Nephron progenitor cell (in vitro differentiated cells): ENCODE results near the gene EXPH5.
"Not testable (repeated sequence)": the region's sequence is repeated elsewhere in the genome, so short reads cannot be mapped to it uniquely, and the experiment has no call there.

Experiments used
- DNase-seq: peaks from one replicate; pipeline ENCODE4 v3.0.0; 2021
- H3K27ac Mint-ChIP-seq: 2 replicates; pipeline ENCODE4 v1.8.0; 2021; ENCODE audit warnings: mild to moderate bottlenecking, moderate library complexity, mixed read lengths
- H3K27me3 Mint-ChIP-seq: 2 replicates; pipeline ENCODE4 v1.8.0; 2021; ENCODE audit warnings: mild to moderate bottlenecking, low read depth, mixed read lengths; ENCODE audit not compliant: poor library complexity
- H3K36me3 Mint-ChIP-seq: 2 replicates; pipeline ENCODE4 v1.8.0; 2021; ENCODE audit warnings: low read depth, mixed read lengths
- H3K4me1 Mint-ChIP-seq: 2 replicates; pipeline ENCODE4 v1.8.0; 2021; ENCODE audit warnings: mixed read lengths
- H3K4me3 Mint-ChIP-seq: 2 replicates; pipeline ENCODE4 v1.8.0; 2021; ENCODE audit warnings: mild to moderate bottlenecking, moderate library complexity, mixed read lengths
- H3K9me3 Mint-ChIP-seq: 2 replicates; pipeline ENCODE4 v1.8.0; 2021; ENCODE audit warnings: mild to moderate bottlenecking, moderate library complexity, mixed read lengths
- TF ChIP-seq, protein P1 (sequence below): fragments of 200-600 bp; sonication (generic); IDR thresholded peaks from 2 replicates; pipeline ENCODE4 v1.5.0; 2021; ENCODE audit warnings: antibody characterized with exemption

EXPH5 gene, protein sequence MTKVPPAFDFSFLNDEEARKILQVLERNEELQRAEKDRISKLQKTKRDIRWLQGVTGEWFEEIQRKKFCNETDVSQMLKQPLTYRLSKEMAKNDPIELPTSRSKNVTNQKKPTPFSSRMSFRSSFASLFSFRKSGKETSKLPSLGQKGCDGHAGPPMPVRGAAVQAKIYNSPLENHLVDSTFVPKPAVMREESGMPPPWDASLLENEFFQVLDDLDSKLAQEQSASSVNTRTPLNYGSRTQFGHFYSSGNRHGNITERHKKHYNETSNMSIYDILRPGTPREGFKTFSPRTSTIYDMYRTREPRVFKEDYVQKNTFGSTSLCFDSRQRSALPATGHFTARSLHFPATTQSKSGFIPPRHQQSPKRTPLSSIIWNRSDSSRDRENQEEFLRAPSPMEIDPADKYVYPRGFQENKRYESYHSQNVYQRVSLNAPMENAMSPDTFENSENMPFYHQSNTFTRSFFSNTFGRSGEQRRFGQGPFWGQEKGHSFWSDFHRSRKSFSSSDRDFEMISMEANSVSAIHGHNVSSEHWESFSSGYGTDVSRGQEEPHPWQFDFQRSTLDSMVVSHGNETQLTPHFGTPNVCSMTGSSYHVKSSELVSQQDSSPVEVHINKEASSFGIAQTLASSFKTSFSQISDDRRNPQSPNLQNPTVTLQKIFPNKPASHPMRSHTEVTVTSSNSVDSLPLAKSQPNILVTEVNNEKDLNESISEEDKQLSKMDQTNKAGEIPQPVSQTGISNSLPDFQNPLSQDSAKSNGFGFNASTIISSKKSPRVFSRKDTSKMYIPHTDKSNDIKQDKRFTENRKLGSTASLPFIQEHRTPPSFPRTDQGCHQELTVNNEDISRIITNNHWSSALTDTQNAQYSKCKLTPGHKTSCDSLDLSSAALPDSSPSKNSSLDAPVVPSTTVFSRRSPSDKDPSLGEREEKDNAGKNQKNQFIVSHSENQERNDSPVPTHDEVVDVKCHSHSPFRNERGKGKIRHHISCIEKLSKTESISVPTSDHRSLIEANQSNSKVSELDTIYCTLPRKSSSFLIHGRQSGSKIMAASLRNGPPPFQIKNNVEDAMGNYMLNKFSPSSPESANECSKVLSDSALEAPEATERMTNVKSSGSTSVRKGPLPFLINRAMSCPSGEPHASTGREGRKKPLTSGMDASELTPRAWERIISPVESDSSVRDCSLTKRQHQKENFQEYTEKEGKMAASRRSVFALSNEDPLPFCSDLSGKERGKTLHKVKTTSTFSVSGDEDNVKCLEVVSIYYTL (N-terminal part only)

DNA sequence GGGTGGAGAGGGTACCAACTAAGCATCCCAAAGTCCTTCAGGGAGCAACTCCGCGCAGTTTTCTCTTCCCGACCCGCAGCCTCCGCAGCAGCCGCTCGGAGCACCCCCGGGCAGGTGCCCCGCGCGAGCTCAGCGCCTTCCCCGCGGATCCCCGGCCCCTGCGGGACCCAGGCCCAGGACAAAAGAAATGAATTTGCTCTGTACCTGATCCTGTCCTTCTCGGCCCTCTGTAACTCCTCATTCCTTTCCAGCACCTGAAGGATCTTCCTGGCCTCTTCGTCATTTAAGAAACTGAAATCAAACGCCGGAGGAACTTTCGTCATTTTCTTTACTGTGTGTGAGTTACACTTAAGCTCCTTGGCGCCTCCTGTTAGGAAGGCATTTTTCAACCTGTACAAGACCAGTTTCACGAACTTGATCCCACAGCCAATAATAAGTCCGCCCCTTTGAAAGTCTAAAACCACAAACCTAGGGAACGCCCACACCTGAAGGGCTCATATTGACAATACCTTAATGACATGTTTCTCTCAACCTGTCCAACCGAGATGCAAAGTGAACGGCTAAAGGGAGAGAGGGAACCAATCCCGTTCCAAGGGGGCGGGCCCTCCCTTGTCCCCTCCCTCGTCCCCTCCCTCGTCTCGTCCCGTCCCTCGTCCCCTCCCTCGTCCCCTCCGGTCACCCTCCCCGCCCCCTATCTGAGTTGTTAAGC lies at the start of gene EXPH5:
Gene EXPH5 (minus strand): TSS at position 555 of the 709 bp plus-strand sequence. CDS start 232 bp downstream, at position 323.
- Mint-ChIP-seq H3K4me3 (peak within 1 kb of the TSS; percentile 95), H3K27ac (peak within 1 kb of the TSS; percentile 26), H3K4me1 (peaks cover 49% of the 10 kb centered on the region), H3K27me3 (peaks cover 40% of the 10 kb centered on the region), H3K36me3 (no peaks in the 10 kb centered on the region), H3K9me3 (peaks cover 4% of the 10 kb centered on the region)
- DNase-seq, result peak; percentile 87
- TF ChIP-seq, protein P1, sequence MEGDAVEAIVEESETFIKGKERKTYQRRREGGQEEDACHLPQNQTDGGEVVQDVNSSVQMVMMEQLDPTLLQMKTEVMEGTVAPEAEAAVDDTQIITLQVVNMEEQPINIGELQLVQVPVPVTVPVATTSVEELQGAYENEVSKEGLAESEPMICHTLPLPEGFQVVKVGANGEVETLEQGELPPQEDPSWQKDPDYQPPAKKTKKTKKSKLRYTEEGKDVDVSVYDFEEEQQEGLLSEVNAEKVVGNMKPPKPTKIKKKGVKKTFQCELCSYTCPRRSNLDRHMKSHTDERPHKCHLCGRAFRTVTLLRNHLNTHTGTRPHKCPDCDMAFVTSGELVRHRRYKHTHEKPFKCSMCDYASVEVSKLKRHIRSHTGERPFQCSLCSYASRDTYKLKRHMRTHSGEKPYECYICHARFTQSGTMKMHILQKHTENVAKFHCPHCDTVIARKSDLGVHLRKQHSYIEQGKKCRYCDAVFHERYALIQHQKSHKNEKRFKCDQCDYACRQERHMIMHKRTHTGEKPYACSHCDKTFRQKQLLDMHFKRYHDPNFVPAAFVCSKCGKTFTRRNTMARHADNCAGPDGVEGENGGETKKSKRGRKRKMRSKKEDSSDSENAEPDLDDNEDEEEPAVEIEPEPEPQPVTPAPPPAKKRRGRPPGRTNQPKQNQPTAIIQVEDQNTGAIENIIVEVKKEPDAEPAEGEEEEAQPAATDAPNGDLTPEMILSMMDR, result no peak

DNA sequence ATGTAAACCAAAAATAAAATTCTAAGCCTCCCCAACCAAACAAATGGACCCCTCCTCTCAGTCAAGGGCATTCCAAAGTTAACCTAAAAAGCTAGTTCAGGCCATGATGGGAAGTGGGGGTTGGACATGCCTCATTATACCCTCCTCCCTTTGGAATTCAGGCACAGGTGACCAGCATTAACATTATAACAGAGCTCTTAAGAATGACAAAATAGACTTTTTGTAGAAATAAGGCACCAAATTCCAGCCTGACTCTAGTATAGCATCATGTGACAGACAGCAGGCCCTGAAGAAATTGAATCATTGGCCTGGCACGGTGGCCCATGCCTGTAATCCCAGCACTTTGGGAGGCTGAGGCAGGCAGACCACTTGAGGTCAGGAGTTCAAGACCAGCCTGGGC lies 48.2 kb upstream of the EXPH5 start:
- H3K4me3 Mint-ChIP-seq, H3K27me3 Mint-ChIP-seq, H3K36me3 Mint-ChIP-seq, H3K27ac Mint-ChIP-seq, H3K4me1 Mint-ChIP-seq, H3K9me3 Mint-ChIP-seq, DNase-seq: not testable (repeated sequence)

DNA sequence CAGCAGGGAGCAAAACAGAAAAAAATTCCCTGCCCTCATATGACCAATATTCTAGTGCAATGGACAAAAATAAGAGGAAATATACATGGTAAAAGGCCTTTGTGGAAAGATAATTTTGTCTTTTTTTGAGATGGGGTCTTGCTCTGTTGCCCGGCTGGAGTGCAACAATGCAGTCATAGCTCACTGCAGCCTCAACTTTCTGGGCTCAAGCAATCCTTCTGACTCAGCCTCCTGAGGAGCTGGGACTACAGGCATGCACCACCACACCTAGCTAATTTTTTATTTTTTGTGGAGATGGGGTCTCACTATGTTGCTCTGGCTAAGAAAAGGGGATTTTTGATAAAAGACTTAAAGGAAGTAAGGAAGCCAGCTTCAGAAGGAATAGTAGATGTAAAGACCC lies 45.6 kb upstream of the EXPH5 start:
- Mint-ChIP-seq H3K4me1 (no peaks in the 10 kb centered on the region), H3K27ac (no peak overlapping the region)

DNA sequence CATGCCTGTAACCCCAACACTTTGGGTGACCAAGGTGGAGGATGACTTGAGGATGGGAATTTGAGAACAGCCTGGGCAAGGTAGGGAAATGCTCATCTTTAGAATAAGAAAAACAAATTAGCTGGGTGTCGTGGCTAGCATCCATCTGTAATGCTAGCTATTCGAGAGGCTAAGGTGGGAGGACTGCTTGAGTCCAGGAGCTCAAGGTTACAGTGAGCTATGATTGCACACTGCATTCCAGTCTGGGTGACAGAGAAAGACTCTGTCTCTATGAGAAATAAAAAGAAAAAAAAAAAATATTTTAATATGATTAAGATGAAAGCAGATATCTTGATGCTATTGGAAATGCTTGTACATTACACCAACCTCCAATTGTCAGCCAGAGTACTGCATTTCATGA lies 42.7 kb upstream of the EXPH5 start:
- H3K4me3 Mint-ChIP-seq, result no peak overlapping the region
- no peak for DNase-seq
- no peaks in the 10 kb centered on the region for H3K27me3 Mint-ChIP-seq
- TF ChIP-seq, protein P1, result no peak
- H3K27ac Mint-ChIP-seq, result no peak overlapping the region
- H3K4me1 Mint-ChIP-seq, result no peaks in the 10 kb centered on the region
- peaks cover 6% of the 10 kb centered on the region for H3K9me3 Mint-ChIP-seq
- H3K36me3 Mint-ChIP-seq, result no peaks in the 10 kb centered on the region

More for the DNA sequence above, 45.6 kb upstream of the EXPH5 start:
- no peak for DNase-seq
- Mint-ChIP-seq H3K36me3 (no peaks in the 10 kb centered on the region), H3K9me3 (peaks cover 6% of the 10 kb centered on the region), H3K27me3 (peaks cover 3% of the 10 kb centered on the region), H3K4me3 (no peak overlapping the region)
- TF ChIP-seq, protein P1, result no peak

DNA sequence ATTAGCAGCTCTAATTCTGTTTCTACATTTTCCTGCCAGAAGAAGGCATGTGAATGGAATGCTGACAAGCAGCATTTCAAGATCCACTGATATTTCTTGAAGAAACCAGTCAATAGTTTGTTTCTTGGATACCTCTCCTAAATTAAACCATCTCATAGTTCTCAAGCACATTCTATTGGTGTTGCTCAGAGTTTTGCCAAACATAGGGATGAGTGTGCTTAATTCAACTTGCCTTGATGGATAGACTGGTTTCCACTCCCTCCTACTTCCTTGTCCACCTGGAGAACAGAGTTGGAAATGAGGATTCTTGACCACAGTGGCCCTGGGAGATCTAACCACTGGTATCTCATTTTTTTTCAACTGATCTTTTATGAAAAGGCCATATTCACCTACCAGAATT lies 41.5 kb upstream of the EXPH5 start:
- Mint-ChIP-seq H3K27ac (no peak overlapping the region), H3K4me1 (no peaks in the 10 kb centered on the region), H3K4me3 (no peak overlapping the region), H3K36me3 (no peaks in the 10 kb centered on the region), H3K27me3 (no peaks in the 10 kb centered on the region), H3K9me3 (peaks cover 6% of the 10 kb centered on the region)
- DNase-seq, result no peak
- TF ChIP-seq, protein P1, result no peak
